HepG2 (cell line): ENCODE measurements around the gene PDGFRA. TPM values are rescaled to one million over a fixed set of nuclear protein-coding genes. Genes with fewer than 3 reads are reported as not detected.

Experiments
- FOXA3 ChIP-seq: IDR thresholded peaks from 2 replicates; pipeline ENCODE4 v1.6.1; 2016; ENCODE audit warnings: missing genetic modification reagents, missing compliant biosample characterization
- MAFK ChIP-seq, 2 experiments: IDR thresholded peaks in 1 of 2; conservative IDR thresholded peaks in 1 of 2; 2 replicates each; pipeline ENCODE4 v1.6.1; 2011; ENCODE audit warnings: improper control_type of control experiment in 2 of 2, low read length in 2 of 2
- ZHX2 ChIP-seq, 2 experiments: sonication (generic) in 1 of 2; formaldehyde crosslinking in 1 of 2; IDR thresholded peaks; 2 replicates each; pipeline versions ENCODE4 v1.6.1 to v1.9.0; 2014 to 2022; ENCODE audit warnings: antibody characterized with exemption in 1 of 2, borderline replicate concordance in 1 of 2, inconsistent platforms in 1 of 2, low read depth in 1 of 2, missing genetic modification reagents in 1 of 2
- ZNF12 ChIP-seq: sonication (generic); formaldehyde crosslinking; IDR thresholded peaks from 2 replicates; pipeline ENCODE4 v1.5.0; 2020; ENCODE audit warnings: missing genetic modification reagents
- ZNF691 ChIP-seq: sonication (generic); formaldehyde crosslinking; IDR thresholded peaks from 2 replicates; pipeline ENCODE4 v1.4.0; 2020; ENCODE audit warnings: missing genetic modification reagents, low read depth, mild to moderate bottlenecking, borderline replicate concordance
- ZNF800 ChIP-seq: sonication (generic); formaldehyde crosslinking; IDR thresholded peaks from 2 replicates; pipeline ENCODE4 v1.4.0; 2020; ENCODE audit warnings: missing genetic modification reagents
- polyA plus RNA-seq, 8 experiments: library from polyadenylated mRNA; depleted of rRNA in 3 of 8; stranded (reverse) in 7 of 8; unstranded in 1 of 8; fragments of >200 nt; fragmentation: Illumina TruSeq in 4 of 8; extraction: Trizol in 4 of 8; gene quantifications; 2 replicates each; pipeline versions ENCODE4 v1.2.1 to v1.2.3, GENCODE V29; 2011 to 2016; ENCODE audit warnings: low read depth in 4 of 8, missing spikeins in 1 of 8, mixed read lengths in 1 of 8; ENCODE audit not compliant: insufficient read depth in 1 of 8
- total RNA-seq, 5 experiments: library from RNA; depleted of rRNA; stranded (reverse); fragments of >200 nt; fragmentation: Illumina TruSeq; extraction: Trizol; gene quantifications; 2 replicates each; pipeline ENCODE4 v1.2.3, GENCODE V29; 2016; ENCODE audit warnings: low read depth in 1 of 5
- TF ChIP-seq, protein P1 (sequence below): fragments of 450-650 bp; IDR thresholded peaks from 2 replicates; pipeline ENCODE4 v1.6.1; 2017
- TF ChIP-seq, protein P2 (sequence below): sonication (generic); formaldehyde crosslinking; IDR thresholded peaks from 2 replicates; pipeline ENCODE4 v1.5.1; 2020; ENCODE audit warnings: mild to moderate bottlenecking, missing genetic modification reagents, moderate library complexity

Gene PDGFRA
- total and polyA plus RNA-seq, 2 of the 13 experiments (the other 11 are each of a cell fraction or from before 2014, with no cell fraction given) = 0.04 TPM; not detected in 1

DNA sequence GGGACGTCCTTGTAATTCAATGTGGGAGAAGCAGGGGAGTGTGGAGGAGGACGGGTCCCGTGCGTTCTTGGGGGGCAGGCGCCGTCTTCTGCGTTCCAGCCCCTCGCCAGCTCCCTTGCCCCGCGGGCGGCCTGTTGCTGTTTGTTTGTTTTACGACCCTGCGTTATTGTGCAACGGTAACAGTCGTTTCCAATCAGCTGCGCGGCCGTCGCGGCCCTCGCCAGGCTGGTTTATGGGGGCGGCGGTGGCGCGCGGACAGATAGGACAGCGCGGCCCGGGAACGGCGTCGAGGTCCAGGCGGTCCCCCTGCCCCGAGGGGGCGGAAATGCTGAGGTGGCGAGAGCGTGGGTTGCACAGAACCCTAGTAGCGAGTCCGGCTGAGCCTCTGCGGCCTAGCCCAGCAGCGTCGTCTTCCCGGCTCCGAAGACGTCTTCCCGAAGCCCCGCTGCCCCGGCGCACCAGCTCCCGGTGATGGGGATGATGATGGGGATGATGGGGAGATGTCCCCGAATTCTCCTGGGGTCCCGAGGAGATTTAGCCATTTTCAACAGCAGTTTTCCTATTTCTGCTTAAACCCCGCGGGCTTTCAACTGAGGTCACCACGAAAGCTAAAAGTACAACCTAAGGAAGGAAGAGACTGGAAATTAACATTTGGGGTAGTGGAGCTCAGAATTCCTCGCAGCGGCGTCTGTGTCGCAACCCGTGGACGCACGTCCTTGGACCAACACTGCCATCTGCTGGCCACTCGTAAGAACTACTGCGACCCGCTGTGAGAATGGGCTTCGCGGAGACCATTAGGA lies 4.8 kb downstream of the PDGFRA start (continued):
- no peak for TF ChIP-seq ZHX2 (IDR thresholded peaks at IDR 0.05; ENCODE audit: low read depth)
- TF ChIP-seq ZHX2 (CRISPR knock-in tag; IDR thresholded peaks at IDR 0.05; ENCODE audit: borderline replicate concordance) = no peak
- peak; percentile 52 for TF ChIP-seq ZNF800
- TF ChIP-seq, protein P1, sequence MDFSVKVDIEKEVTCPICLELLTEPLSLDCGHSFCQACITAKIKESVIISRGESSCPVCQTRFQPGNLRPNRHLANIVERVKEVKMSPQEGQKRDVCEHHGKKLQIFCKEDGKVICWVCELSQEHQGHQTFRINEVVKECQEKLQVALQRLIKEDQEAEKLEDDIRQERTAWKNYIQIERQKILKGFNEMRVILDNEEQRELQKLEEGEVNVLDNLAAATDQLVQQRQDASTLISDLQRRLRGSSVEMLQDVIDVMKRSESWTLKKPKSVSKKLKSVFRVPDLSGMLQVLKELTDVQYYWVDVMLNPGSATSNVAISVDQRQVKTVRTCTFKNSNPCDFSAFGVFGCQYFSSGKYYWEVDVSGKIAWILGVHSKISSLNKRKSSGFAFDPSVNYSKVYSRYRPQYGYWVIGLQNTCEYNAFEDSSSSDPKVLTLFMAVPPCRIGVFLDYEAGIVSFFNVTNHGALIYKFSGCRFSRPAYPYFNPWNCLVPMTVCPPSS = no peak
- 0 out of 2 replicates have a peak, but pooled peaks have one; percentile 6 for TF ChIP-seq FOXA3 (CRISPR knock-in tag)
- TF ChIP-seq, protein P2, sequence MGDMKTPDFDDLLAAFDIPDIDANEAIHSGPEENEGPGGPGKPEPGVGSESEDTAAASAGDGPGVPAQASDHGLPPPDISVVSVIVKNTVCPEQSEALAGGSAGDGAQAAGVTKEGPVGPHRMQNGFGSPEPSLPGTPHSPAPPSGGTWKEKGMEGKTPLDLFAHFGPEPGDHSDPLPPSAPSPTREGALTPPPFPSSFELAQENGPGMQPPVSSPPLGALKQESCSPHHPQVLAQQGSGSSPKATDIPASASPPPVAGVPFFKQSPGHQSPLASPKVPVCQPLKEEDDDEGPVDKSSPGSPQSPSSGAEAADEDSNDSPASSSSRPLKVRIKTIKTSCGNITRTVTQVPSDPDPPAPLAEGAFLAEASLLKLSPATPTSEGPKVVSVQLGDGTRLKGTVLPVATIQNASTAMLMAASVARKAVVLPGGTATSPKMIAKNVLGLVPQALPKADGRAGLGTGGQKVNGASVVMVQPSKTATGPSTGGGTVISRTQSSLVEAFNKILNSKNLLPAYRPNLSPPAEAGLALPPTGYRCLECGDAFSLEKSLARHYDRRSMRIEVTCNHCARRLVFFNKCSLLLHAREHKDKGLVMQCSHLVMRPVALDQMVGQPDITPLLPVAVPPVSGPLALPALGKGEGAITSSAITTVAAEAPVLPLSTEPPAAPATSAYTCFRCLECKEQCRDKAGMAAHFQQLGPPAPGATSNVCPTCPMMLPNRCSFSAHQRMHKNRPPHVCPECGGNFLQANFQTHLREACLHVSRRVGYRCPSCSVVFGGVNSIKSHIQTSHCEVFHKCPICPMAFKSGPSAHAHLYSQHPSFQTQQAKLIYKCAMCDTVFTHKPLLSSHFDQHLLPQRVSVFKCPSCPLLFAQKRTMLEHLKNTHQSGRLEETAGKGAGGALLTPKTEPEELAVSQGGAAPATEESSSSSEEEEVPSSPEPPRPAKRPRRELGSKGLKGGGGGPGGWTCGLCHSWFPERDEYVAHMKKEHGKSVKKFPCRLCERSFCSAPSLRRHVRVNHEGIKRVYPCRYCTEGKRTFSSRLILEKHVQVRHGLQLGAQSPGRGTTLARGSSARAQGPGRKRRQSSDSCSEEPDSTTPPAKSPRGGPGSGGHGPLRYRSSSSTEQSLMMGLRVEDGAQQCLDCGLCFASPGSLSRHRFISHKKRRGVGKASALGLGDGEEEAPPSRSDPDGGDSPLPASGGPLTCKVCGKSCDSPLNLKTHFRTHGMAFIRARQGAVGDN (CRISPR knock-in tag) = peak; percentile 19; the same call in 1 of the 2 replicates
- TF ChIP-seq ZNF691 (CRISPR knock-in tag) = 0 out of 2 replicates have a peak, but pooled peaks have one; percentile 4
- TF ChIP-seq MAFK (conservative IDR thresholded peaks at IDR 0.05 in 1 of 2, IDR thresholded peaks at IDR 0.05 in 1 of 2; ENCODE audit: low read length in 2 of 2) = 0 out of 4 replicates have a peak, but pooled peaks of 1 of the 2 experiments have one; percentile 7
- TF ChIP-seq ZNF12 = 0 out of 2 replicates have a peak, but pooled peaks have one; percentile 19
